Measurements from ENCODE around the gene ZNF559.

ZNF559 gene

DNA sequence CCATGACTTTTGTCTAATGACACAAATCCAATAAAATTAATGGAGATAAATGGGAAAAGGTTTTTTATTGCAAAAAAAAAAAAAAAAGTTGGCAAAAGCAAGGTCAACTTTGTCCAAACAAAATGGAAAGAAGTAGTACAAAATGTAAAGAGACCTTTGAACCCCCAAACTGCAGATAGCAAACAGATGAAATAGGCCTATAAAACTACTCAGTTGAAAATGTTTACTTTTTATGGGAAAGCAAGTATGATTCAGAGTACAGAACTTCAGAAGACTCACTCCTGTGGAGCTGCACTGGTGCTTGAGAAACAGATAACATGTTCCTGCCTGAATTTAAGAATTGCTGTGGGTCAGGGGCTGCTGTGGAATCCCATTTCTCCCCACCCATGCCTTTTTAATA lies 29.0 kb downstream of the ZNF559 start:
- DNase-seq (ENCODE audit: low read depth in 2 of 2): no peak

DNA sequence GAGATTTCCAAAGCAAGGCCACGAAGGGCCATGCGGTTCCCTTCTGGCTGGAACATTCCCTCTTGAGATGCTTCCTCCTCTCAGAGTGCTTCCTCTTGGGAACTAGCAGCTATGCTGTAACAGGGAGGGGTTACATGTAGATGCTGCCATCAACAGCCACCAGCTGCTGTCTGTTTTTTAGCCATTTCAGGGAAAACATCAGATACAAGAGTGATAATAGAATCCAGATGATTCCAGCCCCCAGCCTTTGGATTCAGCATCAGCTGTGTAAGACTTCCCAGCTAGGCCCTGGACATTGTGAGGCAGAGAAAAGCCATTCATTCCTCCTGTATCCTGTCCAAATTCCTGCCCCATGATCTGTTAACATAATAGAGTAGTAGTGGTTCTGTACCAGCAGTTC lies 30.7 kb downstream of the ZNF559 start:
- DNase-seq (ENCODE audit: low read depth in 2 of 2): no peak

DNA sequence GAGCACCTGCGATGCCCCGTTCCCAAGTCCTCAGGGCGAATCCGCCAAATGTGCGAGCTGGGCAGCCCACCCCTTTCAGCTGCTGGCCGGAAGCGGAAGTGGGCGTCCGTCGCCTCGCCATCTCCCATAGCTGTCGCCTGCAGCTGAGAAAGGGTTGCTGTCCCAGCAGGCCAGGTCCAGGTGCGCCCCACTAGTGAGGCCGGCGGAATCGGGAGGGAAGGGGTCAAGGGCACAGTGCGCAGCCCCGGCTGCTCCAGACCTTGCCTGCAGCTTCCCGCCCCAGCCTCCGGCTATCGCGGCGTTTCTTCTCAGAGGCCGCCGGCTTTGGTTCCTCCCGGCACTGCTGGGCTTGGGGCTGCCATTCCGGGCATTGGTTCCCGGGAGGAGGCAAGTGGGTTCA lies 38.9 kb downstream of the ZNF559 start, which contains the start of gene ZNF177:
ZNF177 (plus strand) TSS at position 109 of the 400 bp plus-strand sequence. CDS start 15,299 bp downstream, outside the sequence.
- DNase-seq (ENCODE audit: low read depth in 2 of 2): no peak

DNA sequence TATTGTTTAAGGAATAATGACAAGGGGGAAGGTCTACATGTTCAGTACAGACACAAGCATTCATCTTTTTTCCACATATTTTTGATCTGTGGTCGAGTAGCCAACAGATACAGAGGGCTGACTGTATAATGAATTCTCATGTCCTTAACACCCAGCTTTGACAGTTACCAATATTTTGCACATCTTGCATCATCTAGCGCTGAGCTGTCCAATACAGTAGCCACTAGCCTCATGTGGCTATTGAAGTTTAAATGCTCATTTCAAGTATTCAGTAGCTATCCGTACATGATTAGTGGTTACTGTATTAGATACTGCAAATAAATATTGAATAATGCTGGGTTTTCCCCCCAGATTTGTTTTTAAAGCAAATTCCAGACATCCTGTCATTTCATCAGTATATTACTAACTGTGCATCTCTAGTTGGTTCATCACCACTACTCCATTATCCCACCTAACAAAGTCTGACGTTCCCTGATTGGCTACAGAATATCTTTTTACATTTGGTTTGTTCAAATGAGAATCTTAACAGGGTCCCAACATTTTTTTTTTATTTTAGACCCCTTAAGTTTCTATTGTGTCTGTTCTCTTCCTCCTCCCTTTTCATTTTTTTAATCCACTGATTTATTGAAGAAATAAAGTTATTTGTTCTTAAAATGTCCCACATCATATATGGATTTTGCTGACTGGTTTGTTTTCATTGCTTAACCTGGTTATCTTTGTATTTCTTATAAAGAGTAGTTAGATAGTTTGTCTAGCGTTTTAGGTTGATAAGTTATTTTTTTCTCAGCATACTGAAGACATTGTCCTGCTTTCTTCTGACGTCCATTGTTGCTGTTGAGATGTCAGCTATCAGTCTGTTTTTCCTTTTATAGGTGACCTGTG lies 47.0 kb downstream of the ZNF559 start:
- DNase-seq (ENCODE audit: low read depth in 2 of 2): no peak

- no peak for DNase-seq (ENCODE audit: low read depth in 2 of 2)
Observed at GRCh38 chr19:9381361-9381785, 57.4 kb downstream of the ZNF559 start.

Measured in stimulated activated CD4-positive, alpha-beta T cell treated with anti-CD3 and anti-CD28 coated beads, Interleukin-15, amount 100 ng/mL, for 48 hours (primary cell).